Measurements from ENCODE around the gene ARSB. TPM values are rescaled to one million over a fixed set of nuclear protein-coding genes. Genes with fewer than 3 reads are reported as not detected.

Gene ARSB
- total RNA-seq, 1 donor from 2014 or later: 28.0 TPM

- H3K27me3 Mint-ChIP-seq (ENCODE audit: low read depth): no peaks in the 10 kb centered on the region
- no peak overlapping the region for H3K4me3 Mint-ChIP-seq
- no peaks in the 10 kb centered on the region for H3K9me3 Mint-ChIP-seq
- H3K27ac Mint-ChIP-seq (ENCODE audit: unreplicated experiment): no peak overlapping the region
- no peaks in the 10 kb centered on the region for H3K4me1 Mint-ChIP-seq
- TF ChIP-seq CTCF (conservative IDR thresholded peaks at IDR 0.05): no peak
- DNase-seq (ENCODE audit: low read depth, low spot score): no peak
- no peaks in the 10 kb centered on the region for H3K36me3 Mint-ChIP-seq (ENCODE audit: low read depth)
Measured at GRCh38 chr5:78920604-78921003, 64.5 kb downstream of the ARSB start.

- H3K27ac Mint-ChIP-seq (ENCODE audit: unreplicated experiment): no peak overlapping the region
Measured at GRCh38 chr5:78919796-78920195, 65.3 kb downstream of the ARSB start.

GRCh38 chr5:78916044-78916443 lies 69.1 kb downstream of the ARSB start:
- Mint-ChIP-seq H3K27me3 (ENCODE audit: low read depth) (no peaks in the 10 kb centered on the region), H3K4me1 (peaks cover 7% of the 10 kb centered on the region), H3K27ac (ENCODE audit: unreplicated experiment) (no peak overlapping the region), H3K9me3 (no peaks in the 10 kb centered on the region), H3K4me3 (no peak overlapping the region), H3K36me3 (ENCODE audit: low read depth) (no peaks in the 10 kb centered on the region)
- DNase-seq (ENCODE audit: low read depth, low spot score): no peak
- TF ChIP-seq CTCF (conservative IDR thresholded peaks at IDR 0.05): no peak

More at GRCh38 chr5:78919796-78920195, 65.3 kb downstream of the ARSB start:
- Mint-ChIP-seq H3K36me3 (ENCODE audit: low read depth) (no peaks in the 10 kb centered on the region), H3K27me3 (ENCODE audit: low read depth) (no peaks in the 10 kb centered on the region), H3K4me3 (no peak overlapping the region), H3K4me1 (peaks cover 7% of the 10 kb centered on the region), H3K9me3 (no peaks in the 10 kb centered on the region)
- DNase-seq (ENCODE audit: low read depth, low spot score): no peak
- no peak for TF ChIP-seq CTCF (conservative IDR thresholded peaks at IDR 0.05)

- Mint-ChIP-seq H3K27ac (ENCODE audit: unreplicated experiment) (no peak overlapping the region), H3K4me1 (peaks cover 9% of the 10 kb centered on the region), H3K36me3 (ENCODE audit: low read depth) (no peaks in the 10 kb centered on the region), H3K9me3 (no peaks in the 10 kb centered on the region), H3K27me3 (ENCODE audit: low read depth) (no peaks in the 10 kb centered on the region), H3K4me3 (no peak overlapping the region)
- no peak for TF ChIP-seq CTCF (conservative IDR thresholded peaks at IDR 0.05)
- DNase-seq (ENCODE audit: low read depth, low spot score): no peak
Measured at GRCh38 chr5:78915170-78915569, 69.9 kb downstream of the ARSB start.

GRCh38 chr5:78912811-78913210 lies 72.3 kb downstream of the ARSB start:
- TF ChIP-seq CTCF (conservative IDR thresholded peaks at IDR 0.05): no peak
- Mint-ChIP-seq H3K27ac (ENCODE audit: unreplicated experiment) (no peak overlapping the region), H3K4me1 (peaks cover 28% of the 10 kb centered on the region), H3K9me3 (no peaks in the 10 kb centered on the region), H3K36me3 (ENCODE audit: low read depth) (no peaks in the 10 kb centered on the region), H3K27me3 (ENCODE audit: low read depth) (no peaks in the 10 kb centered on the region), H3K4me3 (no peak overlapping the region)
- DNase-seq (ENCODE audit: low read depth, low spot score): no peak

All from neural crest cell (in vitro differentiated cells).